Liver (tissue), 3 donors: ENCODE measurements around the gene TBRG4.

Experiments used
- ATF3 ChIP-seq: IDR thresholded peaks from 2 replicates; pipeline ENCODE4 v1.6.1; 2016; ENCODE audit warnings: antibody characterized with exemption
- CTCF ChIP-seq: fragments of 150-350 bp; IDR thresholded peaks from 2 replicates; pipeline ENCODE4 v1.5.1; 2017; ENCODE audit warnings: improper control_type of control experiment, low read depth, low read length; ENCODE audit not compliant: missing input control
- FOXA1 ChIP-seq: IDR thresholded peaks from 2 replicates; pipeline ENCODE4 v1.6.1; 2016; ENCODE audit warnings: antibody characterized with exemption
- GABPA ChIP-seq, 2 donors: IDR thresholded peaks in 1 of 2; conservative IDR thresholded peaks in 1 of 2; 2 replicates each; pipeline ENCODE4 v1.6.1; 2016; ENCODE audit warnings: antibody characterized with exemption in 2 of 2, mild to moderate bottlenecking in 1 of 2, moderate library complexity in 1 of 2
- JUND ChIP-seq, 2 donors: IDR thresholded peaks; 2 replicates each; pipeline ENCODE4 v1.6.1; 2016; ENCODE audit warnings: antibody characterized with exemption in 2 of 2
- MAX ChIP-seq: IDR thresholded peaks from 2 replicates; pipeline ENCODE4 v1.6.1; 2016; ENCODE audit warnings: antibody characterized with exemption
- RAD21 ChIP-seq, 2 donors: IDR thresholded peaks; 2 replicates each; pipeline ENCODE4 v1.6.1; 2016; ENCODE audit warnings: antibody characterized with exemption in 2 of 2, mild to moderate bottlenecking in 2 of 2
- REST ChIP-seq: IDR thresholded peaks from 2 replicates; pipeline ENCODE4 v1.6.1; 2016; ENCODE audit warnings: antibody characterized with exemption, mild to moderate bottlenecking
- SP1 ChIP-seq: IDR thresholded peaks from 2 replicates; pipeline ENCODE4 v1.6.1; 2018; ENCODE audit warnings: antibody characterized with exemption, mild to moderate bottlenecking
- TAF1 ChIP-seq: conservative IDR thresholded peaks from 2 replicates; pipeline ENCODE4 v1.6.1; 2016; ENCODE audit warnings: antibody characterized with exemption, mild to moderate bottlenecking
- YY1 ChIP-seq: IDR thresholded peaks from 2 replicates; pipeline ENCODE4 v1.6.1; 2016; ENCODE audit warnings: antibody characterized with exemption, mild to moderate bottlenecking
- donor health status: healthy.
- donor health status: healthy.

GRCh38 chr7:45098983-45099839, 12.3 kb downstream of the TBRG4 start:
- no peak for TF ChIP-seq CTCF
- no peak for TF ChIP-seq RAD21 (IDR thresholded peaks at IDR 0.05)
- no peak for TF ChIP-seq JUND (IDR thresholded peaks at IDR 0.05)
- TF ChIP-seq YY1 = no peak
- no peak for TF ChIP-seq MAX
- TF ChIP-seq REST = no peak
- no peak for TF ChIP-seq SP1
- TF ChIP-seq TAF1 = no peak
- TF ChIP-seq GABPA (IDR thresholded peaks at IDR 0.05 in 1 of 2, conservative IDR thresholded peaks at IDR 0.05 in 1 of 2) = no peak
- TF ChIP-seq FOXA1 = no peak
- no peak for TF ChIP-seq ATF3
